Fibroblast of skin of right biceps (primary cell): Measurements from ENCODE around the gene MMP19.
A peak's percentile ranks its signal among the peaks of the same experiment; 100 is the strongest.
"Not testable (repeated sequence)": the region's sequence is repeated elsewhere in the genome, so short reads cannot be mapped to it uniquely, and the experiment has no call there.

Experiments
- DNase-seq: peaks from one replicate; pipeline ENCODE4 v3.0.0-alpha.2; 2013

Gene MMP19, protein sequence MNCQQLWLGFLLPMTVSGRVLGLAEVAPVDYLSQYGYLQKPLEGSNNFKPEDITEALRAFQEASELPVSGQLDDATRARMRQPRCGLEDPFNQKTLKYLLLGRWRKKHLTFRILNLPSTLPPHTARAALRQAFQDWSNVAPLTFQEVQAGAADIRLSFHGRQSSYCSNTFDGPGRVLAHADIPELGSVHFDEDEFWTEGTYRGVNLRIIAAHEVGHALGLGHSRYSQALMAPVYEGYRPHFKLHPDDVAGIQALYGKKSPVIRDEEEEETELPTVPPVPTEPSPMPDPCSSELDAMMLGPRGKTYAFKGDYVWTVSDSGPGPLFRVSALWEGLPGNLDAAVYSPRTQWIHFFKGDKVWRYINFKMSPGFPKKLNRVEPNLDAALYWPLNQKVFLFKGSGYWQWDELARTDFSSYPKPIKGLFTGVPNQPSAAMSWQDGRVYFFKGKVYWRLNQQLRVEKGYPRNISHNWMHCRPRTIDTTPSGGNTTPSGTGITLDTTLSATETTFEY

DNA sequence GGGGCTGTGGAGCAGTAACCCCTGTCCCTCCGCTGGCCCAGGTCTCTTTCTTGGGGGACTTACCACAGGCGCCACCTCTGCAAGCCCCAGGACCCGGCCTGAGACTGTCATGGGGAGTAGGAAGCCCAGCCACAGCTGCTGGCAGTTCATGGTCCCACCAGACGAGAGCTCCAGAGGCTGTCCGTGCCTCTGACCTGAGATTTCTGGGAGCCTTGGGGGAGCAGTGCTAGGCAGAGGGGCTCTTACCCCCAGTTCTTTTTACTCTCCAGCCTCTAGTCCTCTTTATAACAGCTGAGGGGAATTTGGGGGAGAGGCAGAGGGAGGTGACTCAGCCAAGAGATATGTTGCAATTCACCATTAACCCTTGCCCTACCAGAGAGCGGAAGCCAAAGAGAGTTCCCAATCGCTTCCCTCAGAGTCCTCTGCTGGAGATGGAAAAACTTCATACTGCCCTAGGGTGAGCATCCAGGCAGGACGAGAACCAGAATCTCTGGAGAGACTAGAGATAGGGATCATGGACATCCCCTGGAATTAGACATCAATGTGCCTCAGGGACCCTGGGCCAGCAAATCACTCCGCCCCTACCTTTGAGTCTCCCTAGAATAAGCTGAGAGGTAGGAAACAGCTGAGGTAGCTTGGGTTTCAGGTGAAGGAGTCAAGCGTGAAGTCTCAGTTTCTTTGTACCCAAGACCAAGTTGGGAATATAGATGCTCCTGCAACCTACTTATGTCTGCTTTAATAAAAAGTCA, at the start of gene MMP19:
TSS of gene MMP19 (minus strand) at position 256 of the 749 bp plus-strand sequence. CDS start at position 150, 106 bp downstream.
- peak; percentile 87 for DNase-seq

DNA sequence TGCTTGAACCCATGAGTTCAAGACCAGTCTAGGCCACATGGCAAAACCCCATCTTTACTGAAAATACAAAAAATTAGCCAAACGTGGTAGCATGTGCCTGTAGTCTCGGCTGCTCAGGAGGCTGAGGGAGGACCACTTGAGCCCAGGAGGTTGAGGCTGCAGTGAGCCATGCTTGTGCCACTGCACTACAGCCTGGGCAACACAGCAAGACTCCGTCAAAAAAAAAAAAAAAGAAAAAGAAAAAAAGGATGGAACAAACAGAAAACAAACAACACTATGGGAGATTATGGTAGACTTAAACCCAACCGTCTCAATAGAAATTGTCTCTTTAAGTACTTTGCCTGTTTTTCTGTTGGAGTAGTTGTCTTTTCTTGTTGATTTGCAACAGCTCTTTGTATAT, 48.6 kb upstream of the MMP19 start:
- DNase-seq, result no peak

DNA sequence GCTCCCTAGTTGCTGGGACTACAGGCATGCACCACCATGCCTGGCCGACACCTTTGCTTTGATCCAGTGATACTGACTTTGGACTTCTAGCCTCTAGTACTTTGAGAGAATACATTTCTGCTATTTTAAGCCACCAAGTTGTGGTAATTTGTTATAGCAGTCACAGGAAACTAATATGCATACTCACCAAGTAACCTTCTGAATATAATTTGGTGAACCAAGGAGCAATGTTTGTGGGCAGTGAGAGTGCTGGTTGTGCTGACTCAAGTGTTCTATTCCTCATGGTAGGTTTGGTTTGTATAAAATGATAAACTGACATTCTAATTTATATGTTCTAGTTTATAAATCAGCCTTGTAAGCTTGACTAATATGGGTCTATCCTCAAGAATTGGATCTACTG, 42.4 kb upstream of the MMP19 start:
- DNase-seq, result no peak

DNA sequence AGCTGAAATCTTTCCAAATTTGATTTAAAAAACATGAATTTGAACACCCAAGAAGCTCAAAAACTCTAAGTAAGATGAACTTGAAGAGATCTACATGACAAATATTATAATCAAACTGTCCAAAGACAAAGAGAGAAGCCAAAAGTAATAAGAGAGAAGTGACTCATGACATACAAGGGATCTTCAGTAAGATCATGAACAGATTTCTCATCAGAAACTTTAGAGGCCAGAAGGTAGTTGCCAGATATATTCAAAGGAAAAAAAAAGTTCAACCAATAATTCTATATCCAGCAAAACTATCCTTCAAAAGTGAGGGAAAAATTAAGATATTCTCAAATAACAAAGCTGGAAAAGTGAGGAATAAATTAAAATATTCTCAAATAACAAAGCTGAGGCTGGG, 35.1 kb upstream of the MMP19 start:
- no peak for DNase-seq

DNA sequence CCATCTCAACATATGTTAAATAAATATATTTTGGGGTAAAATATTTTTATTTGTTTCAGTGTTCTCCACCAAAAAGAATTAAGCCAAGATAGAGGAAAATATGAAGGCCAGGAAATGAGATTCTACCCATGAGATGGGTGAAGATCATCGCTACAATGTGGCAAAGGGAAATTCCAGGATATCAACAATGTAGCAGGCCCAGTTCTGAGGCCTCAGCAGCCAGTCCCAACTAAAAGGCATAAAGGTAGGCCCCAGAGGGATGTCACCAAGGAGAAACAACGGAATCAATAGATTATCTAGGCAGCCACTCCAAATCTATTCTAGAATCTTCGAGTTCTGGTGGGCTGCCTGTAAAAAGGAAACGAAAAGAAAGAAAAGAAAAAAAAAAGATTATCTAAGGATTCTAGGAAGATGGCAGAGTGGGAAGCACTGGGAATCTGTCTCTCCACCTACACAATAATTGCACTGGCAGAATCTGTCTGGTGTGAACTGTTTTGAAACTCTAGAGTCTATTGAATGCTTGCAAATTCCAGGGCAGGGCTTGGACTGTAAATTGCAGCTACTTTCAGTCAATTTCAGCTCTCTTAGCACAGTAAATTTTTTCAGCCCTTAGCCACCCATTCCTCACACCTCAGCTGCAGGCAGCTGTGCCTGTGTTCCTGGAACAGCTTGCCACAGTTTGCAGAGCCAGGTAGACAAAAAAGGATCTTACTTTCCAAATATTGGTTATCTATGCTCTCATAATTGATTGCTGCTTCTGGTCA, 33.1 kb upstream of the MMP19 start:
- DNase-seq, result no peak

DNA sequence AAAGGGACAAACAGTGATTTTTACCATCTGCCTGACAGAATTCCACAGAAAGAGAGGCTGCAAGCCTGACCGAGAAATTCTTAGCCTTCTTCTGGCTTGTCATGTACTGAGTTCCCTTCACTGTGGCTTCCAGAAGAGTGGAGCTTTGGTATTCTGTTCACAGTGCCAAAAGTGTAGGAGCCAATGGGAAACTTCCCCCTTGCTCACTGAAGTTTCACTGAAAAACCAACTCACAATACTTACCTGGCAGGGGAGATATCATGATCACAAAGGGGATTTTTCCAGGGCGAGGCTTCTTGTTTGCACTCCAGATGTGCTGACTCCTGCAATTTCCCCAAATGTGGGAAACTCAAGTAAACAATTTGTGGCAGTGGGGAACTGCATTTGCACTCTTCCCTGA, 31.7 kb upstream of the MMP19 start:
- no peak for DNase-seq

DNA sequence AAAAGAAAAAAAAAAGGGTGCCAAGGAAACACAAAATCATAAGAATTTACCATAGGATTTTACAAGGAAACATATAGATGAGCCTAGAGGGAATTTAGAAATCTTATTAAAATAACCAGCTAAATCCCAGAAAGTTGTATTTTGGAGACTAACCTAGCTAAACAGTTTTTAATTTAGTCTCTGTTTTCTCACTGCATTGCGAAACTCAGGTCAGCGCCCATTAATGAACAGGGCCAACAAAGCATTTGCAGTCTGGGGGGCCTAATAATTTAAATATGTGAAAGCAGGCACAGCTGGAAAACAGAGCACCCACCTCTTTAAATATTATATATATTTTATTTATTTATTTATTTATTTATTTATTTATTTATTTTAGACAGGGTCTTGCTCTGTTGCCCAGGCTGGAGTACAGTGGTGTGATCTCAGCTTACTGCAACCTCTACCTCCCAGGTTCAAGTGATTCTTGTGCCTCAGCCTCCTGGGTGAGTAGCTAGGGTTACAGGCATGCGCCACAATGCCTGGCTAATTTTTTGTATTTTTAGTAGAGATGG, 23.8 kb upstream of the MMP19 start:
- DNase-seq, result not testable (repeated sequence)

DNA sequence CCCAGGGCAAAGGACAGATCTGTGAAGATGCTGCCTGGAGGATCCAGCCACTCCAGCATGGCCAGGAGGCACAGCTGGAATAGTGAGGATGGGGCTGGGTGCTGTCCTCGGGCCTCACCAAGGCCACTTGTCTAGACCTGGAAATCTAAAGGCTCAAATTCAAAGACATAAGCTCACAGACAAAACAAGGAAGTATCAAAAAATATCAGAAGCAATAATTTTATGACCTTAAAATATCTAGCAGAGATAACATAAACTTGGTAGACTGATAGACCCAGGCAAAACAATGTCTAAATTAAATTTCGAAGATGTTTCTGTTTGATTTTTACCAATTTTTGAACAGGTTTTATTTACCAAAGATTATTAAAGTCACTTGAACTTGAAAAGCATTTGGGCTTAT, 22.6 kb upstream of the MMP19 start:
- DNase-seq, result no peak

DNA sequence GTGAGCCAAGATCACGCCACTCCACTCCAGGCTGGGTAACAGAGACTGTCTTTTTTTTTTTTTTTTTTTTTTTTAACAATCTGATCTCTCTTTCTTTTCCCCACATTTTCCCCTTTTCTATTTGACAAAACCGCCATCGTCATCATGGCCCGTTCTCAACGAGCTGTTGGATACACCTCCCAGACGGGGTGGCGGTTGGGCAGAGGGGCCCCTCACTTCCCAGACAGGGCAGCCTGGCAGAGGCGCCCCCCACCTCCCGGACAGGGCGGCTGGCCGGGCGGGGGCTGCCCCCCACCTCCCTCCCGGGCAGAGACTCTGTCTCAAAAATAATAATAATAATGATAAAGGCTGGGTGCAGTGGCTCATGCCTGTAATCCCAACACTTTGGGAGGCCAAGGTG, 20.2 kb upstream of the MMP19 start:
- DNase-seq, result not testable (repeated sequence)

DNA sequence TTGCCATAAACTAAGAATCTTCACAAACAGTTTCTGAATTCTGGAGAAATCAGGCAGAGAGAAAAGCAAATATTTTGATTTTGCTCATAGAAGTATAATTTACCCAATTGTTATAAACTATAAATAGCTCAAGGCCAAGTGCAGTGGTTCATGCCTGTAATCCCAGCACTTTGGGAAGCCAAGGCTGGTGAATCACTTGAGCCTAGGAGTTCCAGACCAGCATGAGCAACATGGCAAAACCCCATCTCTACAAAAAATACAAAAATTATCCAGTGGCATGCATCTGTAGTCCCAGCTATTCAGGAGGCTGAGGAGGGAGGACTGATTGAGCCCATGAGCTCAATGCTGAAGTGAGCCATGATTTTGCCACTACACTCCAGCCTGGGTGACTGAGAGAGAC, 19.6 kb upstream of the MMP19 start:
- DNase-seq, result peak; percentile 30

DNA sequence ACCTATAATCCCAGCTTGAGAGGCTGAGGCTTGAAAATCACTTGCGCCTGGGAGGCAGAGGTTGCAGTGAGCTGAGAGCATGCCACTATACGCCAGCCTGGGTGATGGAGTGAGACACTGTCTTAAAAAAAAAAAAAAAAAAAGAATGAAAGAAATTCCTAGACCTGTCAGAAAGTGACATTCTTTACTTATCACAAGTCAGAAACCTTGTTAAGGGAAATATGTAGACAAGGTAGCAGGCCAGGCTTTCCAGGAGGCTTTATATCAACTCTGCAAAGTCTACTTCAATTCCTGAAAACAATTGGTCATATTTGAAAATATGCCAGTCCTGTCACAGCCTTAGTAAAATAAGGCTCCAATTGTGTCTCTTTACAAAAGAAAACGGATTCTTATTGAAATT, 19.1 kb upstream of the MMP19 start:
- no peak for DNase-seq

DNA sequence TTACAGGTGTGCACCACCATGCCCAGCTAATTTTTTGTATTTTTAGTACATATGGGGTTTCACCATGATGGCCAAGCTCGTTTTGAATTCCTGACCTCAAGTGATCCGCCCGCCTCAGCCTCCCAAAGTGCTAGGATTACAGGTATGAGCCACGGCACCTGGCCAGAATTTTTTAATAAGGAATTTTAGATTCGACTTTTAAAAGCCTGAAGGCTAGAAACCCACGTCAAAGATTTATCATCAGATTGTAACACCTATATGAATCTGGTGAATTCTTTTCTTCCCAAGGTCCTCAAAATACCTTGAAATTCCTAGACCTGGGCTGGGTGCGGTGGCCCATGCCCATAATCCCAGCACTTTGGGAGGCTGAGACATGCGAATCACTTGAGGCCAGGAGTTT, 18.7 kb upstream of the MMP19 start:
- no peak for DNase-seq

DNA sequence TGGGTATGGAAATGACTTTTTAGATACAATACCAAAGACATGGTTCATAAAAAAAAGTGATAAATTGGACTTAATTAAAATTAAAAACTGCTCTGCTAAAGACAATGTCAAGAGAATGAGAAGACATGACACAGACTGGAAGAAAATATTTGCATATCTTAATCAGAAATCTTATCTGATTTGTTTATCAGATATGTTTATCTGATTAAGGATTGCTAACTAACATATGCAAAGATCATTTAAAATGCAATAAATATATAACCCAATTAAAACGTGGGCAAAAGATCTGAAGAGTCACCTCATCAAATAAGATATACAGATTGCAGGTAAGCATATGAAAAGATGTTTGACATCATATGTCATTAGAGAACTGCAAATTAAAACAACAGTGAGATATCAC, 10.0 kb upstream of the MMP19 start:
- DNase-seq, result no peak

DNA sequence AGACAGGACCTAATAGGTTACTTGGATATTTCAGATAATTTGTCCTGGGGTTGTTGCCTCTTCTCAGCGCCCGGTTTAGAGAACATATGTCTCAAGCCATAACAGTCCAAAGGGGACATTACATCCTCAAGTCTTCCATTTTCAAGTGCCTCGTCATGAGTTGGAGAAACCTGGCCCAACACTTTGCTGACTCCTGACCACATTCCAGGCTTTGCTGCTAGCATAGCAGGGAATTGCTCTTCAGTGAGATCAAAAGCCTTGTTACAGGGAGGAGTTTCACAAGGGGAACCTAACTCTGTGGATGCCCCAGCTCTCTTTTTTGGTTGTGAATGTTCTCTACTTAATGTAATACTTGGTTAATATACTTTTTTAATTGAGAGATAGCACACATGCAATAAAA, 8.2 kb upstream of the MMP19 start:
- DNase-seq, result peak; percentile 40

DNA sequence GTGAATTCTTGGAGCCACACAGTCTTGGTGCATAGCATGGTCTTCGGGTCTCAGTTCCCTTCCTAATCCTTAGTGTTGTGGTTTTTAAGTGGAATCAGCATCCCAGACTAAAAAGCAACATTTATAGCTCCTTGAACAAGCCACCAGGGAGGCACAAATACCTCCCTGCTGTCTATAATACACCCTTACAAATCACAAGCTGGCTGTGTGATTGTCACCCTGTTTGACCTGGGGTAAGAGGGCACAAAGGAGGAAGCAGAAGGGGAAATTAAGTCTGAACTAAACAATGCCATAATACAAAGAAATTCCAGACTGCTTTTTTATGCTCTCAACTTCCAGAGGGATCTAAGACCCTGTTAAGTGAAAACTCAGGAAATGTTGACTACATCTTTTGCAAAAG, 7.7 kb upstream of the MMP19 start:
- DNase-seq, result no peak

DNA sequence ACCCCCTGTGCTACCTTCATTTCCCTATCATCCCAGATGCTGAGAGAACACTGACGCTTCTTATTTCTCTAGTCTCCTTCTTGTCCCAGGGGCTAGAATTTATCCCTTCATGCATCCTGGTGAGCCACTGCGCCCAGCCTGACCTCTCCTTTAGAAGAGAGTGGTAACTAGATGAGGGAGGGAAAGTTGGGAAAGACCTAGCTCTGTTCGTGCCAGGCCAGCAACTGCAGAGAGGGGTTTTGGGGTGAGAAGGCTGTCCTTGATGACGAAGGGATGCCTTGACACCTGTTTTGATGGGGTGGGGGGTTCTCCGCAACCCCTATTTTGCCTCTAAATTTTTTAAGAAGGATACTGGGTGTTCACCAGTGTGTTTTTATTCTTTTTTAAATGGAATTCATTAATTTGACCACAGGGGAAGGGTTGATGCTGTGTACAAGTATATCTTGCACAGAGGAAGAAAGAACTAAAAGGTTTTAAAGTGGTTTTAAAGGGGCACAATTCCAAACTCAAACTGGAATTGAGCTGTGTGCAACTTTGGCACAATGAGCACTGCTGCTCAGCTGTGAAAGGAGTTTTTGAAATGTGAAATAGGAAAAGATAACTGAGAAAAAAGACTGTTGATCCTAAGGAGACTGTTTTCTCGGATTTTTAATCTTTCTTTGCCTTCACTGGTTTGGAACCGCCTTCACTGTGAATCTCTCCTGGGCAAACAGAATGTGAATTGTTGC, 7.0 kb upstream of the MMP19 start:
- no peak for DNase-seq

DNA sequence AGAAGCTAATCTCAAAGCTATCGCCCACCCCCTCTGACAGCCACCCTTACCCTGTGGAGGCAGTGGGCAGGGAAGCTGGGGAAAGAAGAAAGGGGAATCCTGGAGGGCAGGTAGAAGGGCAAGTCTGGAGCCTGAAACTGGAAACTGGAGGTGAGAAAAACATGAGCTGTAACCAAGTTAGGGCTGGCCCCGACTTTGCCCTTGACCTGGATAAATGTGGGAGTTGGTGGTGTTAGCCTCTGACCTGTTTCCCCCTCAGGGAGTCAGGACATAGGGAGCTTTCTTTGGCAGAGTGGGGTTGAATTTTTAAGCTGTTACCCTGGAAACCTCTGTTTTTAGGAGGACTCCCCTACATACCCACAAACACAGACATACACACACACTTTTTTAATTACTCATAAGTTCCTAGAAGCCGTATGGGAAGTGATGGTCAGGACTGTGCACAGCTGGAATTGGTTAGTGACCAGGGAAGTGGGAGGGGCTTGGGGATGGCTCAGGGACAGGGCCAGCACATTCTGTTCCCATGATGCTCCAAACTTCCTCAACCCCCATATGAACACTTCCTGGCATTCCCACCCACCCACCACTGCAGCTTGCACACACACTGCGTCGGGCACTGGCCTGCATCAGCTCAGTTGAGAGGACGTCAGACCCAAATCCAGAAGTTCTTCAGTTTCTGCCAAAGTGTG, 5.0 kb upstream of the MMP19 start:
- DNase-seq, result peak; percentile 100

DNA sequence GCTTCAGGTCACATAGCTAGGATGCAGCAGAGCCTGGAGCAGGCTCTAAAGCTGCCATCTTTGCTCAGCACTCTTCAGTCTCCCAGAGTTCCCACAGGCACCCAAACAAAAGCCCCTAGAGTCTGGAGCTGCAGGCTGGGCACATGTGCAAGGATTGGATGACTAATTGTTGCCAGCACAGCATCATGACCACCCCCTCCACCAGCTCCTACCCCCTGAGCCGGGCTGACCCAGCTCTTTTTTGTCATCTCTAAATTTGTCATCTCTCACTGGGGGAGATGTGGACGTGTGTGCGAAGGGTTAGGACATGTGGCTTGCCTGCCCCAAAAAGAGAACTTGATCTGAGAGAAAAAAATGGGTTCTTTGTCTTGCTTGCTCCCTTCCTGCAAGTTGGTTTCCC, 4.3 kb upstream of the MMP19 start:
- peak; percentile 92 for DNase-seq

DNA sequence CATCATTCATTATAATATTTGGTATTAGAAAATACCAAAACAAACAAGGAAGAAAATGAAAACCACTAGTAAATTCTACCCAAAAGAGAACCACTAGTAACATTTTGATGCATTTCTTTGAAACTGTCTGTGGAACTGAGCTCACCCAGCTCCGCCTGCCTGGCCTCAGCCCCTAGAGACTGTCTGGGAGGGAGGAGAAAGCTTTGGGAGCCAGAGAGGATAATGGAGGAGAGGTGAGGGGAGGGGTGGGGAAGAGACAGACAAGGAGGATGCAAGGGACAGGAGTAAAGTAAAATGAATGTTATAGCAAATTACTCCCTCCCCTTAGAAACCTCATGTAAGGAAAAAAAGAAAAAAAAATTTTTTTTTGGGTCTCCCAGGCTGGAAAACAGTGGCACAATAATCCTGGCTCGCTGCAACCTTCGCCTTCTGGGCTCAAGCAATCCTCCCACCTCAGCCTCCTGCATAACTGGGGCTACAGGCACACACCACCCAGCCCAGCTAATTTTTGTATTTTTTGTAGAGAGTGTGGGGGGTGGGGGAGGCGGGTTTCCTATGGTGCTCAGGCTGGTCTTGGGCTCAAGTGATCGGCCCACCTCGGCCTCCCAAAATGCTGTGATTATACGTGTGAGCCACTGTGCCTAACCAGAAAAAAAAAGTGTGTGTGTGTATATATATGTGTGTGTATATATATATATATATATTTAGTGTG, 3.2 kb upstream of the MMP19 start:
- no peak for DNase-seq

DNA sequence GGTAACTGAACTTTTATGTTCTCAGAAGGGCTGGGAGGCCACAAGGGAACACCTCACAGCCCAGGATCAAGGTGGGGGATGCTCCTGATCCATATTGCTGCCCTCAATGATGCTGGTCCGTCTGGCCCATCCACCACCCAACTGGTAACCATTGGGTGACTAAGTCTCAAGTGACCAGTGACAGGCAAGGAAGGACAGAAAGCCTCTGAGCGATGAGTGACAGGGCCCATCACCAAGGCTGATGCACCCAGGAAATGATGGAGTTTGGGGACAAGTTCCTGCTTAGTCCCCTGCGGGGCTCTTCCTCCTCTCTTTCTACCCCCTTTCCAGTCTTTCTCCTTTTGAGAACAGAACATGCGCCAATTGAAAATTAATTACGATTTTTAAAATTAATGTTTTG, 2.6 kb upstream of the MMP19 start:
- no peak for DNase-seq

DNA sequence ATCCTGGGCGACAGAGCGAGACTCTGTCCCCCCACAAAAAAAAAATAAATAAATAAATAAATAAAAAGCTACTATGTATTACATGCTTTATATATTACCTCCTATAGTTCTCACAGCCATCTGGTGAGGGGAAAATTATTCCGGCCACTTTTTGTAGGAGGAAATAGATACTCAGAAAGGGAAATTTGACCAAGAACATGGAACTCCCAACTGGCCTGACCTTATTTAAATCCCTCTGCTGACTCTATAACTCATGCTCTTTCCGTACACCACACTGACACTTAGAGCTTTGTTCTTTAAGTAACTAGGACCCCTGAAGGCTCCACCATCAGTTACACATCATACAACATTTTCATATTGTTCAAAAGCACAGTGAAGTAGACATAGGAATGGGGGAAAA, 2.2 kb upstream of the MMP19 start:
- no peak for DNase-seq
